Tibial nerve (tissue), 4 donors: Measurements from ENCODE around the gene MAP3K14. TPM values are rescaled to one million over a fixed set of nuclear protein-coding genes. Genes with fewer than 3 reads are reported as not detected.

Experiments used
- DNase-seq, 2 donors: peaks; one replicate each; pipeline ENCODE4 v3.0.0-alpha.2; 2019; ENCODE audit warnings: low spot score in 2 of 2
- H3K27ac ChIP-seq, 4 donors: fragments of 200-600 bp; sonication (generic) in 3 of 4; one replicate each; pipeline ENCODE4 v1.5.1; 2017 to 2019; ENCODE audit warnings: mild to moderate bottlenecking in 1 of 4
- H3K27me3 ChIP-seq, 2 donors: fragments of 200-600 bp; sonication (generic) in 1 of 2; one replicate each; pipeline versions ENCODE4 v1.5.1 to v1.6.0; 2017 to 2019
- H3K36me3 ChIP-seq, 3 donors: fragments of 200-600 bp; sonication (generic); one replicate each; pipeline ENCODE4 v1.5.1; 2018 to 2019
- H3K4me1 ChIP-seq, 4 donors: fragments of 200-600 bp; sonication (generic) in 3 of 4; one replicate each; pipeline ENCODE4 v1.5.1; 2017 to 2019
- H3K4me3 ChIP-seq, 4 donors: fragments of 200-600 bp; sonication (generic) in 3 of 4; one replicate each; pipeline ENCODE4 v1.5.1; 2017 to 2019; ENCODE audit warnings: mild to moderate bottlenecking in 1 of 4, moderate library complexity in 1 of 4
- H3K9me3 ChIP-seq, 4 donors: fragments of 200-600 bp; sonication (generic) in 3 of 4; one replicate each; pipeline ENCODE4 v1.5.1; 2017 to 2019
- EP300 ChIP-seq, 2 donors: sonication (generic); formaldehyde crosslinking; IDR thresholded peaks; one replicate each; pipeline ENCODE4 v1.6.1; 2017; ENCODE audit warnings: antibody characterized with exemption in 2 of 2, mild to moderate bottlenecking in 1 of 2
- POLR2A ChIP-seq, 2 donors: fragments of 450-650 bp; IDR thresholded peaks; one replicate each; pipeline ENCODE4 v1.6.1; 2017; ENCODE audit warnings: antibody characterized with exemption in 2 of 2, mild to moderate bottlenecking in 2 of 2, moderate library complexity in 2 of 2
- WGBS, 2 donors: methylation state at CpG; one replicate each; pipeline ENCODE4 v1.1.5; 2018; 5-methylcytosine and 5-hydroxymethylcytosine counted together
- total RNA-seq, 4 donors: library from RNA; depleted of rRNA; stranded (reverse); fragments of >200 nt; gene quantifications; one replicate each; pipeline ENCODE4 v1.1.0, GENCODE V29; 2016
- TF ChIP-seq, protein P1 (sequence below), 5 experiments: fragments of 200-600 bp in 3 of 5; fragments of 450-650 bp in 2 of 5; sonication (generic) in 3 of 5; IDR thresholded peaks; one replicate each; pipeline ENCODE4 v1.5.1; 2016 to 2019; ENCODE audit warnings: antibody characterized with exemption in 5 of 5, mild to moderate bottlenecking in 3 of 5, moderate library complexity in 2 of 5

The MAP3K14 gene
- total RNA-seq, 4 donors from 2014 or later = 9.6 to 15.6 (median 13.3) TPM

DNA sequence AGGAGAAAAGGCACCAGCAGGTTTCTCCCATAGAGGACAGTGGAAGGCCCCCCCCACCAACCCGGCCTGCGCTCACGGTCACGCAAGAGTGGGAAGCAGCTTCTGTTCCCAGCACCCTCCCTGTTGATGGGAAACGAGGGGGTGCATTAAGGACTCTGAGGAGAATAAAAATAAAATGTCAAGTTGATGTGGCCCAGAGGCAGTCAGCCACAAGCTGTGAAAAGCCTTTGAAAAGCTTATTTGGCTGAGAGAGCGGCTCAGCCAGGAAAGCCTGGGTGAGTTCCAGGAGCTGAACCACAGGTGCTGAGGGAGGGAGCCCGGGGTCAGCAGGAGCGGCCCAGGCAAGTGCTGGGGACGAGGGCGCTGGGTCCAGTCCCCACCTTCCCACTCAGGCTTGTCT is 28.0 kb downstream of the MAP3K14 start:
- H3K27ac ChIP-seq = no peak overlapping the region
- peaks cover 0 to 66% (median 32%) of the 10 kb centered on the region in 3 donors for H3K36me3 ChIP-seq
- no peaks in the 10 kb centered on the region for H3K27me3 ChIP-seq
- no peak for TF ChIP-seq EP300 (IDR thresholded peaks at IDR 0.05)
- H3K4me3 ChIP-seq = no peak overlapping the region
- WGBS, 2 donors = 76 to 78% methylated on average over 10 of the region's 10 CpGs
- H3K9me3 ChIP-seq = no peaks in the 10 kb centered on the region
- no peak for DNase-seq
- peaks cover 0 to 59% (median 27%) of the 10 kb centered on the region in 4 donors for H3K4me1 ChIP-seq

DNA sequence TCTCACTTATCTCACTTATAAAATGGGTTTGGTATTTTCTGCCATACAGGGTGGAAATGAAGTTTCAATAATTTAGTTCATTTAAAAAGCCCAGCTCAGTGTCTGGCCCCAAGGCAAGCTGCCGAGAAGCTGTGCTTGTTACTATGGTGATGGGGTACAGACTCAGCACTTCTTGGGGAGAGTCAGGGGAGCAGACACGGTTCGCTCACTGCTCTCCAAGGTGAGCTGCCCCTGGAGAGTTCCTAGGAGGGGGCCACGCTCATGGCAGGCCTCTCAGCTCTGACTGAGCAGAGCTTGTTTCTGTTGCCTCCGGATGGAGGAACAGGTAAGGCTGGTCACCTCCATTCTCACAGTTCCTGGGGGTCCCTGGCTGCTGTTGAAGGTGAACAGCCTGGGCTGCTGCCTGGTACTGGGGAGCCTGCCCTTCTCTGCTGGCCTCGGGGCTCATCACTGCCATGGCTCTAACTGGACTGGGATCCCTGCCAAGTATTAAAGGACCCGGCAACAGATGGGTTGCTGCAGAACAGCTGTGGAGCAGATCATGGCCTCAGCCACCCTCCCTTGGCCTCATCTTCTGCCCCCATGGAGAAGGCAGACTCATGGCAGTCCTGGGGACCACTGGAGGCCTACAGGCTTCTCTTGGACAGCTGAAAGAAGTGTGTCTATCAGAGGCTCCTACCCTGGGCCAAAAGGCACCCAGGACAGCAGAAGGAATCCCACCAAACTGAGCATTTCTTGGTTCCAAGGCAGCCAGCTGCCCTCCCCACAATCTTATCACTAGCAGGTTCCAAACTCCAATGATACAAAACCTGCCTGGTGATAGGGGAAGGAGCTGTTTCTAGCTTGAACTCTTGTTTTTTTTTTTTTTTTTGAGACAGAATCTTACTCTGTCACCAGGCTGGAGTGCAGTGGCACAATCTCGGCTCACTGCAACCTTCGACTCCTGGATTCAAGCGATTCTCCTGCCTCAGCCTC is 29.0 kb downstream of the MAP3K14 start:
- no peak for DNase-seq
- no peak overlapping the region for H3K27ac ChIP-seq
- H3K4me1 ChIP-seq = peaks cover 0 to 49% (median 16%) of the 10 kb centered on the region in 4 donors
- H3K36me3 ChIP-seq = peaks cover 0 to 77% (median 40%) of the 10 kb centered on the region in 3 donors
- H3K27me3 ChIP-seq = no peaks in the 10 kb centered on the region
- no peak overlapping the region for H3K4me3 ChIP-seq
- TF ChIP-seq POLR2A (IDR thresholded peaks at IDR 0.05) (no peak), EP300 (IDR thresholded peaks at IDR 0.05) (no peak)
- TF ChIP-seq, protein P1, sequence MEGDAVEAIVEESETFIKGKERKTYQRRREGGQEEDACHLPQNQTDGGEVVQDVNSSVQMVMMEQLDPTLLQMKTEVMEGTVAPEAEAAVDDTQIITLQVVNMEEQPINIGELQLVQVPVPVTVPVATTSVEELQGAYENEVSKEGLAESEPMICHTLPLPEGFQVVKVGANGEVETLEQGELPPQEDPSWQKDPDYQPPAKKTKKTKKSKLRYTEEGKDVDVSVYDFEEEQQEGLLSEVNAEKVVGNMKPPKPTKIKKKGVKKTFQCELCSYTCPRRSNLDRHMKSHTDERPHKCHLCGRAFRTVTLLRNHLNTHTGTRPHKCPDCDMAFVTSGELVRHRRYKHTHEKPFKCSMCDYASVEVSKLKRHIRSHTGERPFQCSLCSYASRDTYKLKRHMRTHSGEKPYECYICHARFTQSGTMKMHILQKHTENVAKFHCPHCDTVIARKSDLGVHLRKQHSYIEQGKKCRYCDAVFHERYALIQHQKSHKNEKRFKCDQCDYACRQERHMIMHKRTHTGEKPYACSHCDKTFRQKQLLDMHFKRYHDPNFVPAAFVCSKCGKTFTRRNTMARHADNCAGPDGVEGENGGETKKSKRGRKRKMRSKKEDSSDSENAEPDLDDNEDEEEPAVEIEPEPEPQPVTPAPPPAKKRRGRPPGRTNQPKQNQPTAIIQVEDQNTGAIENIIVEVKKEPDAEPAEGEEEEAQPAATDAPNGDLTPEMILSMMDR (IDR thresholded peaks at IDR 0.05) = no peak
- WGBS, 2 donors = 68 to 71% methylated on average over 10 of the region's 10 CpGs
- H3K9me3 ChIP-seq = no peaks in the 10 kb centered on the region

DNA sequence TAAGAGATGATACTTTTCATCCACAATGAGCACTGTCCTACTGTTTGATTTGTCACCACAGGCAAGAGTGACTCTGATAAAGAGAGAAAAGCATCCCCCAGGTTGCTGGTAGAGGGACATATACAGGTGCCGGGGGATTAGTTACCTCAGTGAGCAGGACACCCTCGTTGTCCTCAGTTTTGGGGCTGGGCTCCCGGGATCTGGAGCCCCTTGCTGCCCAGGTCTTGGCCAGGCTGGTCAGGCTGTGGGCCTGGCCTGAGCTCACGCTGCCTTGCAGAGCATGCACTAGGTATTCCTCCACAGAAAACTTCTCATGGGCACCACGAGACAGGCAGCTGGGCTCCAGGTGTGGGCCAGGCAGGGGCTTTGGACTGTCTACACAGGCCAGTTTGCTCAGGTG is 30.5 kb downstream of the MAP3K14 start:
- WGBS, 2 donors = 93 to 97% methylated on average over 3 to 5 of the region's 5 CpGs
- Histone ChIP-seq H3K9me3 (no peaks in the 10 kb centered on the region), H3K36me3 (peaks cover 0 to 87% (median 44%) of the 10 kb centered on the region in 3 donors), H3K27ac (no peak overlapping the region), H3K27me3 (no peaks in the 10 kb centered on the region), H3K4me3 (no peak overlapping the region), H3K4me1 (peaks cover 0 to 34% (median 1%) of the 10 kb centered on the region in 4 donors)
- no peak for DNase-seq
- TF ChIP-seq POLR2A (IDR thresholded peaks at IDR 0.05) (no peak), EP300 (IDR thresholded peaks at IDR 0.05) (no peak)
- TF ChIP-seq, protein P1 (IDR thresholded peaks at IDR 0.05) = no peak

DNA sequence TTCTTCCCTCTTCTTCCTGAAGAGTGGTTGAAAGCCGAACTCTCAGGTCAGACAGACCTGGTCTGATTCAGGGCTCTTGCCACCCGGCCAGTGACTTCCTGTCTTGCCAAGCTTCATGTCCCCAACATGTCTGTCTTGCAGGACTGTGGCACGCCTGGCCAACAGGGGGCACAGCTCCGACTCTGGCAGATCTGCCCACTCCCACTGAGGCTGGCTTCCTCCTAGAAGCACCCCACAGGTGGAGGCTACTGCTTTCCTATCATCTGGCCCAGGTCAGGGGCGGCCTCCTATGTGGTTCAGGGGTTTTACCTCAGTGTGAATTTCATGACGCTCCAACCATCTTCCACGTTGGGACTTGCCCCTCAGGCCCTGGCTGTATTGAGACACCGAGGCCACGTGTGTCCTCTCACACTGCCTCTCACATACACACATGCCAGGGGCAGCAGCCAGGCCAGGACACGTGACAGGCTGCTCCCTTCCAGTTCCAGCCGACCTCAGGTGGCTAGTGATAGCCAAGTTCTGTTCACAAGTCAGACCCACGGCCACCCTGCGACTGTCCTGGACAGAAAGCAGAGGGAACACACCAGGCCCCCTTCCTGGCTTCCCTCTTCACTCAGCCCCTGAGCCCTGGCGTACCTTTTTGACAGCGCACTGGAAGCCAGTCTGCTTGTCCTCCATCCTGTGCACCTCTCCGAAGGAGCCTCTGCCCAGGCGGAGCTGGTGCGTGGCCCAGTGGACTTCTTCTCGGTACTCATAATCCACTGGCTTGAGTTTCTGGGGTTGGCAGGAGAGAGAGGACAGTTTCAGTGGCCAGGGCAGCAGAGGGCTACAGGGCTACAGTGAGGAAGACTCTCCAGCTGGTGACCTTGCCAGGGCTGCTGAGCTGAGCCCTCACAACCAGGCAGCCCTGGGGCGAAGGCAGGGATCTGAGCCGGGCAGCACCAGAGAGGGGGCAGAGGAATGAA is 32.4 kb downstream of the MAP3K14 start:
- no peak overlapping the region for H3K27ac ChIP-seq

DNA sequence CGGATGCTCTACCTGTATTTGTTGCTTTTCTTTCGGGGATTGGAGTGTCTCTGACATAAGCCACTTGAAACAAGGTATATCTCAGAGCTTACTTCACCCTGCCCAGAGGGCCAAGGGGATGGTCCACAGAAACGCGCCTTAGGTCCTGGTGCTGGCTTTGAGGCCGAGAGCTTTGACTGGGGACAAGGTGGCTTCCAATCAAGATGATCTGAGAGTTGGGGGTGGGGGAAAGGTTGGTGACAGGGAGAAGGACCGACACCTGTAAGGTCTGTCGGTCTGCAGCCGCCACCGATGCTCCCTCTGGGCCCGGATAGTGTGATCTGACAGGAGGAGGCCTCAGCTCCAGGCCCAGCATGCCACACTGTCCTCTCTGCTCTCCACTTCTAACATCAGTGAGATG is 33.1 kb downstream of the MAP3K14 start:
- Histone ChIP-seq H3K4me1 (peaks cover 0 to 13% (median 0%) of the 10 kb centered on the region in 4 donors), H3K9me3 (no peaks in the 10 kb centered on the region), H3K36me3 (peaks cover 0 to 85% (median 36%) of the 10 kb centered on the region in 3 donors), H3K27ac (no peak overlapping the region), H3K4me3 (no peak overlapping the region), H3K27me3 (no peaks in the 10 kb centered on the region)
- DNase-seq = no peak
- no peak for TF ChIP-seq EP300 (IDR thresholded peaks at IDR 0.05)
- no peak for TF ChIP-seq POLR2A (IDR thresholded peaks at IDR 0.05)
- TF ChIP-seq, protein P1 (IDR thresholded peaks at IDR 0.05) = no peak
- WGBS, 2 donors = 86 to 91% methylated on average over 9 of the region's 10 CpGs

More for the DNA sequence above, 32.4 kb downstream of the MAP3K14 start:
- no peak overlapping the region for H3K4me3 ChIP-seq
- no peak for DNase-seq
- no peaks in the 10 kb centered on the region for H3K27me3 ChIP-seq
- H3K36me3 ChIP-seq = peaks cover 0 to 91% (median 44%) of the 10 kb centered on the region in 3 donors
- WGBS, 2 donors = 84 to 89% methylated on average over 19 of the region's 21 CpGs
- H3K9me3 ChIP-seq = no peaks in the 10 kb centered on the region
- no peak for TF ChIP-seq POLR2A (IDR thresholded peaks at IDR 0.05)
- TF ChIP-seq EP300 (IDR thresholded peaks at IDR 0.05) = no peak
- TF ChIP-seq, protein P1 (IDR thresholded peaks at IDR 0.05) = peak in 1 of 5 experiments; percentile 10
- peaks cover 0 to 17% (median 0%) of the 10 kb centered on the region in 4 donors for H3K4me1 ChIP-seq
